Esophagus muscularis mucosa (tissue), 4 donors: ENCODE results near the gene ADIPOR1.

Source experiments
- EP300 ChIP-seq: sonication (generic); formaldehyde crosslinking; IDR thresholded peaks from one replicate; pipeline ENCODE4 v1.6.1; 2017; ENCODE audit warnings: antibody characterized with exemption
- POLR2AphosphoS5 ChIP-seq, 2 donors: sonication (generic); formaldehyde crosslinking; IDR thresholded peaks; one replicate each; pipeline ENCODE4 v1.6.1; 2017; ENCODE audit warnings: antibody characterized with exemption in 2 of 2
- TF ChIP-seq, protein P1 (sequence below), 3 experiments: fragments of 200-600 bp in 2 of 3; fragments of 450-650 bp in 1 of 3; sonication (generic) in 2 of 3; IDR thresholded peaks; one replicate each; pipeline ENCODE4 v1.5.1; 2017 to 2019; ENCODE audit warnings: antibody characterized with exemption in 3 of 3, mild to moderate bottlenecking in 2 of 3, moderate library complexity in 1 of 3

DNA sequence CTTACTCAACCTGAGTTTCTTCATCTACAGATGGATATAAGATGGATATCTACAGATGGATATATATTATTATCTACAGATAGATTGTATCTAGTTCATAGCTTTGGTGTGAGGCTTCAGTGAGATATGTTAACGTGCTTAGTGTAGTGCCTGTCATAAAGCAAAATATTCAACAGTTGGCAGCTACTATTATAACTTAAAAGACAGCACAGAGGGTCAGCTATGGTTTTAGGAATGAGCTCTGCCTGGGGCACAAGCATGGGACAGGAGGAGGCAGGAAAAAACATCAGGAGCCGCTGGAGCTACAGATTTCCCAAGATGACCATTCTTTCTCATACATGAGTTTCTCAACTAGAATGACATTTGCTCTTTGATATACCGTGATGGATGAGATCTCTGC lies 10.2 kb upstream of the ADIPOR1 start:
- TF ChIP-seq, protein P1, sequence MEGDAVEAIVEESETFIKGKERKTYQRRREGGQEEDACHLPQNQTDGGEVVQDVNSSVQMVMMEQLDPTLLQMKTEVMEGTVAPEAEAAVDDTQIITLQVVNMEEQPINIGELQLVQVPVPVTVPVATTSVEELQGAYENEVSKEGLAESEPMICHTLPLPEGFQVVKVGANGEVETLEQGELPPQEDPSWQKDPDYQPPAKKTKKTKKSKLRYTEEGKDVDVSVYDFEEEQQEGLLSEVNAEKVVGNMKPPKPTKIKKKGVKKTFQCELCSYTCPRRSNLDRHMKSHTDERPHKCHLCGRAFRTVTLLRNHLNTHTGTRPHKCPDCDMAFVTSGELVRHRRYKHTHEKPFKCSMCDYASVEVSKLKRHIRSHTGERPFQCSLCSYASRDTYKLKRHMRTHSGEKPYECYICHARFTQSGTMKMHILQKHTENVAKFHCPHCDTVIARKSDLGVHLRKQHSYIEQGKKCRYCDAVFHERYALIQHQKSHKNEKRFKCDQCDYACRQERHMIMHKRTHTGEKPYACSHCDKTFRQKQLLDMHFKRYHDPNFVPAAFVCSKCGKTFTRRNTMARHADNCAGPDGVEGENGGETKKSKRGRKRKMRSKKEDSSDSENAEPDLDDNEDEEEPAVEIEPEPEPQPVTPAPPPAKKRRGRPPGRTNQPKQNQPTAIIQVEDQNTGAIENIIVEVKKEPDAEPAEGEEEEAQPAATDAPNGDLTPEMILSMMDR (IDR thresholded peaks at IDR 0.05): no peak
- TF ChIP-seq EP300 (no peak), POLR2AphosphoS5 (IDR thresholded peaks at IDR 0.05) (no peak)
